Large intestine (tissue), 3 donors: ENCODE measurements around the gene FREY1. TPM values are rescaled to one million over a fixed set of nuclear protein-coding genes. Genes with fewer than 3 reads are reported as not detected.

Source experiments
- DNase-seq, 2 donors: peaks; one replicate each; pipeline versions ENCODE4 v3.0.0 to v3.0.0-alpha.2; 2013
- H3K27ac ChIP-seq: one replicate; pipeline ENCODE4 v1.5.1; 2013; ENCODE audit warnings: low read length
- H3K27me3 ChIP-seq: 2 replicates; pipeline ENCODE4 v1.6.1; 2013; ENCODE audit warnings: low read length; ENCODE audit not compliant: control insufficient read depth, insufficient read depth
- H3K36me3 ChIP-seq: 2 replicates; pipeline ENCODE4 v1.6.1; 2013; ENCODE audit warnings: low read length; ENCODE audit not compliant: control insufficient read depth, insufficient read depth
- H3K4me1 ChIP-seq: one replicate; pipeline ENCODE4 v1.6.1; 2013; ENCODE audit warnings: low read length; ENCODE audit not compliant: control insufficient read depth, insufficient read depth
- H3K4me3 ChIP-seq: one replicate; pipeline ENCODE4 v1.5.1; 2013; ENCODE audit warnings: low read length
- H3K9me3 ChIP-seq: one replicate; pipeline ENCODE4 v1.6.1; 2013; ENCODE audit warnings: mild to moderate bottlenecking, low read depth, low read length, moderate library complexity; ENCODE audit not compliant: control insufficient read depth
- WGBS: methylation state at CpG from one replicate; pipeline ENCODE4 v1.1.5; 2013; ENCODE audit warnings: low lambda C conversion rate; ENCODE audit not compliant: insufficient coverage; 5-methylcytosine and 5-hydroxymethylcytosine counted together
- polyA plus RNA-seq: library from polyadenylated mRNA; unstranded; fragments of 120-200 nt; gene quantifications from one replicate; pipeline ENCODE4 v1.2.1, GENCODE V29; 2013

FREY1 gene
- polyA plus RNA-seq, 1 donor, result 0.24 TPM

DNA sequence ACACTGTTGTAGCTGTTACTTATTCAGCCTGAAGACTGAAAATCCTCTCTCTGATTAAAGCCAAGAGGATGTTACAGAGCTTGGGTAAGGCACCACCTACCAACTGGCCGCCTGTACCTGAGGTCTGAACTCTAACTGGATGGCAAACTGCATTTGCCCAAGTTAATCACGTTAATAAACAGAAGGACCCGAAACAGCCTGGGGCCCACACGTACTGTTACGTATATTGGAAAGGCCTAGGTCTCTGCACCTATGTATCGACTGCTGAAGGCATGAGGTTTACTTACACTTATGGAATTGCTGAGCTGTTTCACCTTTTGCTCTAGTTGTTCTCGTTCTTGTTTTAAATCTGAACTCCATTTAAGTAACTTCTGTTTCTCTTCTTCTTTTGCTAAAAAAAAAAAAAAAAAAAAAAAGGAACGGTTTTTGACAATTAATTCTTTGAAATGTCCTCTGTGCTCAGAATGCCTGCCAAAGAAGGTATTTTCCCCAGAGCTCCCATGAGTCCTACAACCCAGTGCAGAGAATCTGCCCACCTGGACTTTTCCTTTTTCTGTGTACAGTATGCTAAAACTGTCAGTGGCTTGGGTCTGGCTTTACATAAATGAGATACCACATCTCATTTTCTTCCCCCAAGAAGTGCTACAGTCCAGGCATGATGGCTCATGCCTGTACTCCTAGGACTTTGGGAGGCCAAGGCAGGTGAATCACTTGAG lies 28.4 kb upstream of the FREY1 start:
- H3K9me3 ChIP-seq, result no peaks in the 10 kb centered on the region
- DNase-seq, result no peak
- H3K4me1 ChIP-seq, result no peaks in the 10 kb centered on the region
- no peak overlapping the region for H3K27ac ChIP-seq
- no peak overlapping the region for H3K4me3 ChIP-seq
- 100% methylated on average over 3 of the region's 8 CpGs for WGBS
- no peaks in the 10 kb centered on the region for H3K27me3 ChIP-seq
- H3K36me3 ChIP-seq, result peaks cover 56% of the 10 kb centered on the region

DNA sequence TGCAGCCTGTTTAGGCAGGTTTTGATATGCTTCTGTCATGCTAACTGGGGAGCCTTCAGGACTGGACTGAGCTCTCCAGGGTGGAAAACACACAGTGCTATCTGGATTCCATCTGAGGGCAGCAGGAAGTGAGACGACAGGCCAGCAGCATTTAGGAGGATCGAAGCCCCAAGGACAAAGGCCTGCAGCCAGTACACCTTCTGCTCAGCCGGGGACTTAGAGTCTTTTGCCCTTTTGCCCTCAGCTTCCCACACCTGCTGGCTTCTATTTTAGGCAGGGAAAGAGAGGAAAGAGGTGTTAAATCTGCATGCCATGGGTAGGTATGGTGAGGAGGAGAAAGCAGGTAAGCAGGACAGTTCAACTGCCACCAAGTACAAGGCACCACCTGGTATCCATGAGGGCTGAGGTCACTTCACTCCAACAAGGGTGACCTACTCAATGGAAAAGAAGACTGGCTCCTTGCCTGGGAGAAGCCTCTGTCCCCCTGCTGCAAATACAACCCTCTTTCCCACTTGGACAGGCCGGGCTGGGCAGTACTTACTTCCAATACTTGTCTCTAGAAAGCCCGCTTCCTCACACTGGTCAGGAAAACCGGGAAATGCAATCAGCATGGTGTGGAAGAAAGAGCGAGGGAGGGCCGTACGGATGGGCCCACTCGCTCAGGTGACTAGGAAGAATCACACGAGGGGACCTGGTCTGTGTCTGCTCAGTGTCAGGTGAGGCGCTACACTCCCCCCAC lies 27.7 kb upstream of the FREY1 start:
- no CpG with 5 or more reads among the region's 12 CpGs for WGBS
- peaks cover 3% of the 10 kb centered on the region for H3K4me1 ChIP-seq
- no peak overlapping the region for H3K27ac ChIP-seq
- no peaks in the 10 kb centered on the region for H3K27me3 ChIP-seq
- H3K4me3 ChIP-seq, result no peak overlapping the region
- no peaks in the 10 kb centered on the region for H3K9me3 ChIP-seq
- H3K36me3 ChIP-seq, result peaks cover 56% of the 10 kb centered on the region
- DNase-seq, result peak in 1 of 2 donors; percentile 15

DNA sequence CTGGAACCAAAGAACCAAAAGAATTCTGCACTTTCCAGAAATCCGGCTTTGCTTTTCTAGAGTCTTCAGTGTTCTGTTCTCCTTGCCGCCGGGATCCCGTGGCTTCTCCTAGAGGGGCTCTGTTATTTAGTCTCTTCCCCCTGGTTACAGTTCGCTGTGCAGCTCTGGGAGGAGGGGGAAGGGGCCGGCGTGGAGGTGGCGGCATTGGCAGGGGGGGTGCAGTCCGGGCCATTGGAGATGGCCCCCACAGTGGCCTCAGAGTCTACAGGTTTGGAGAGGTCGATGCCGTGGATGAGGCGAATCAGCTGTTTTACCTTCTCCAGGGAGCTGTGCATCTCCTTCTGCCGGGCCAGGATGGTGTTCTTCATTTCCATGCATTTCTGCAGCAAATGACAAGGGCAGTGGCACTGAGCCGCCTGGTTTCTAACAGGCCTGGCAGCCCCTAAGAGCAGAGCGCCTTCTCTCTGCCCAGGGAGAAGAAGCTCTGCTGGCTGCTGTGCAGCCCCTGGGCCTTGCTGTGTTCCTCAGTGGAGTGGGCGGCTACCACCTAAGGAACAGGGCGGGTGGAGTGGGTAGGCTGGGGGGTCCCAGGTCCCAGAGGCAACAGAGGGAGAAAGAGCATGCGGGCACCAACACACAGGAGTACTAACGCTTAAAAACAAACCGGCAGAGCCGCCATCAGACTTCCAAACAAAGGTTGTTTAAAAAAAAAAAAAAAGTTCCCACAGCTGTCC lies 26.9 kb upstream of the FREY1 start:
- DNase-seq, result no peak
- H3K27me3 ChIP-seq, result no peaks in the 10 kb centered on the region
- H3K36me3 ChIP-seq, result peaks cover 56% of the 10 kb centered on the region
- H3K9me3 ChIP-seq, result no peaks in the 10 kb centered on the region
- no peak overlapping the region for H3K27ac ChIP-seq
- peaks cover 5% of the 10 kb centered on the region for H3K4me1 ChIP-seq
- WGBS, result no CpG with 5 or more reads among the region's 21 CpGs
- H3K4me3 ChIP-seq, result no peak overlapping the region

DNA sequence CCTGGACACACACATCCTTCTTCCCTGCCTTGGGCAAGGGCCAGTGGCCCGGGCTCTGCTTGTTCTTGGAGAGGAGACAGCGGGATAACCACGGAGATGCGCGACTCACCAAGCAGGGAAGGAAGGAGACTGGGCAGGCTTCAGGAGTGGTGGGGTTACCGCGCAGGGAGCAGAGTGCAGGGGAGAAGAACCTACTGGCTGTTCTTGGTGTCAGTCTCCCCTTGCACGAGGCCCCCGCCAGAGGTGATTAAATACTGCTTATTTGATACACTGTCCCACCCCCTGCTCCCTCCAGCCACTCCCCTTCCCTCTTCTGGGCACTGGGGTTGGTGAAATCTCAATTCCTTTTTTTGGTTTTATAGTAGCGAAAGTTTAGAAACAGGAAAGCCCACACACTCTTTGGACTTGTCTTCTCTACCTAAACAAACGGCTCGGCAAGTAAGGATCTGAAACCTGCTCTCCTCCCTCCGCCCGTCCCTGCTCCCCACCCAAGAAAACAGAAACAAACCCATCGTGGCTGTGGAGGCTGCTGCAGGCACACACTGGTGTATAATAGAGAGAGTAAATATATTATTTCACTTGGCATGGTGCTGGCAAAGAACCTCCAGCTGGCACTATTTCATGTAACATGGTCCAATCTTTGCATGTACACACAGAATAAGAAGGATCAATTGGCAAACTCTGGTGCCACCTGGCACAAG lies 26.2 kb upstream of the FREY1 start:
- H3K9me3 ChIP-seq, result no peaks in the 10 kb centered on the region
- peaks cover 5% of the 10 kb centered on the region for H3K4me1 ChIP-seq
- H3K36me3 ChIP-seq, result peaks cover 55% of the 10 kb centered on the region
- no peak overlapping the region for H3K4me3 ChIP-seq
- no peaks in the 10 kb centered on the region for H3K27me3 ChIP-seq
- no peak overlapping the region for H3K27ac ChIP-seq
- DNase-seq, result no peak
- 71% methylated on average over 1 of the region's 15 CpGs for WGBS

DNA sequence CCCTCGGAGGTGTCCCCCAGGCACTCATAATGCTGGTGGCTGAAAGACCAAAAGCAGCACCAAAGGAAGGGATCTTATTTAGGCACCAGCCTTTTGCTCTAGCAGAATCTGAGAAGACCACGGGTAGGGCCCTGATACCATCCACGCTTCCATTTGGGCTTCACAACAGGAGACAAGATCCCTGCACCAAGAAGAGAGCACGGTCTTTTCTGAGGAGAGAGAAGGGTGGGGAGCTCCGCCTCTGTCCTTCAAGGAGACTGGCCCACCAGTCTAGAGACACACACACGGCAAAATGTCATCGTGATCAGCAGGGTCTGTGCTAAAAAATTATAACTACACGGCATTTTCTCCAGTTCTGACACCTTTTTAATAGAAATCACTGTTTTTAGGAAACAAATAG lies 25.1 kb upstream of the FREY1 start:
- Histone ChIP-seq H3K27me3 (no peaks in the 10 kb centered on the region), H3K4me3 (no peak overlapping the region), H3K36me3 (peaks cover 47% of the 10 kb centered on the region), H3K9me3 (no peaks in the 10 kb centered on the region), H3K4me1 (peaks cover 5% of the 10 kb centered on the region), H3K27ac (no peak overlapping the region)
- 83% methylated on average over 1 of the region's 8 CpGs for WGBS
- DNase-seq, result no peak

DNA sequence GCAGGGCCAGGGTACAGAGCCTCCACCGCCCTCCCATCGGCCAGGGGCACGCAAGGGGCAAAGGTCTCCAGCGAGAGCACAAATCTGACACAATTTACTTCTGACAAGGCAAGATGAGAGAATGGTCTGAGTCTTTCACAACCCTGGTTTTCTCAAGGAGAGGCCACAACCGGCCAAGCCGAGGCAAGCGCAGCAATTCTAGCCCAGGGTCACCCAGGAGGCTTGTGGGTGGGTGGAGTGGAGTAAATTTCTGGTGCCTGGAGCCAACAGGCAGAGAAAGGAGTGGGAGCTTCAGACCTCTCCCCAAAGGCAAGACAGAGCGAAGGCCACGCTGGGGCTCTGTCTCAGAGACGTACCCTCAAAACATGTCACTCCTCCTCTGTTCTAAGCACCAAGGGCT lies 24.7 kb upstream of the FREY1 start:
- Histone ChIP-seq H3K27me3 (no peaks in the 10 kb centered on the region), H3K27ac (no peak overlapping the region), H3K36me3 (peaks cover 43% of the 10 kb centered on the region), H3K9me3 (no peaks in the 10 kb centered on the region), H3K4me3 (no peak overlapping the region), H3K4me1 (peaks cover 5% of the 10 kb centered on the region)
- no CpG with 5 or more reads among the region's 10 CpGs for WGBS
- DNase-seq, result no peak

DNA sequence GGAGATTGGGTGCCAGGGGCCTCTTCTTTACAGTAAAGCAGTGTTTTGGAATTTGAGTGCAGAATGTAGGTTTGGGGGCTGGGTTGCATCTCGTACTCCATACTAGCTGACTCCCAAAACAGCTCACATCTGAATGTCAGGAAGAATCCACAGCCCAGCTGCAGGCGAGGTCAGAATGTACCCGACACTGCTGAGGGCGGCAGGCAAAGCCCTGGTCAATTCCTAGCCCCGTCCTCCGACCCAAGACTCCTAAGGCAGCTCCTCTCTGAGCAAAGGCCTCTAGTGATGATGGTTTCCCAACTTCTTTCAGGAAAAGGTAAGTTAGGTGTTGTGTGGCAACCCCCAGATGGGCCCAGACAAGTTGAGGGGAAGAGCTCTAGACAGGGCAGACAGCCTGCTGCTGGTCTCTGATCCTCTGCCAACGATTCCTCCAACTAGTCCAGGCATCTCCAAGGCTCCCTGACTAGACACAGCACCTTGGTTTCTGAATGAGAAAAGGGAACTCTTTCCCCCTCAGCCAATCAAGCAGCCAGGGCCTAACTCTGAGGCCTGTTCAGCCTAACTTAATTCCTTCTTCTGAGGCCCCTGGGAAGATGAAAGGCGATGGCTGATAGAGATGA lies 24.0 kb upstream of the FREY1 start:
- H3K4me1 ChIP-seq, result peaks cover 5% of the 10 kb centered on the region
- DNase-seq, result no peak
- no peak overlapping the region for H3K27ac ChIP-seq
- peaks cover 38% of the 10 kb centered on the region for H3K36me3 ChIP-seq
- no peak overlapping the region for H3K4me3 ChIP-seq
- H3K27me3 ChIP-seq, result no peaks in the 10 kb centered on the region
- no peaks in the 10 kb centered on the region for H3K9me3 ChIP-seq
- WGBS, result 100% methylated on average over 1 of the region's 8 CpGs

DNA sequence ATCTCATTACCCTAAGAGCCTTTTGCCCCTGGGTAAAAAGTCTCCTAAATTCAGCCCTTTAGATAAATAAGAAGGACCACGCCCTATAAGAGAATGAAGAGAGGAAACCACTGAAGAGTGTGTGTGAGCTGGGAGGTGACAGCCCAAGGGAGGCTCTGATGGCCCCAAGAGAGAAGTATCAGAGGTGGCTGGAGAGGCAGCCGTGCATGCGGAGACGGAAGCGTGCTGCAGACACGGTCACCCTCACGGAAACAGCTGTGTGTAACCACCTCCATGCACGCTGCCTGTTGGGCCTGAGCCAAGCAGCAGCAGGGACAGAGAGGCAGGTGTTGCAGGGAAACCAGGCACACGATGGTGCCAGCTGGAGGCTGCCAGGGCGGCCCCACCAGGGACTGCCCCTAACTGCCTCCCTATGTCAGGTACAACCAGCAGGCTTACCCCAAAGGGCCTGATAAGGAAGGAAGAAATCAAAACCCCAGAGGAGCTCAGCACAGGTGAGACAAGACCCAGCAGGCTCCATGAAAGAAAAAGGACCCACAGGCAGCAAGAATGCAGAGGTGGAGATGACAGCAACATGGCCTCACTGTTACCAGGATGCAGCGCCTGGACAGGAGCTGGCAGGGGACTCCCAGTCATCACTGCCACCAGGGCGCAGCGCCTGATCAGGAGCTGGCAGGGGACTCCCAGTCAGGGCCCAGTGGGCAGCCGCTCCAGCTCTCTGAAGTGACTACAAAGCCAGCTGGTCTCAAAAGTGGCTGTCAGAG lies 23.1 kb upstream of the FREY1 start:
- no CpG with 5 or more reads among the region's 14 CpGs for WGBS
- DNase-seq, result peak in 1 of 2 donors; percentile 48
- no peaks in the 10 kb centered on the region for H3K9me3 ChIP-seq
- H3K27ac ChIP-seq, result no peak overlapping the region
- peaks cover 5% of the 10 kb centered on the region for H3K4me1 ChIP-seq
- peaks cover 30% of the 10 kb centered on the region for H3K36me3 ChIP-seq
- no peak overlapping the region for H3K4me3 ChIP-seq
- H3K27me3 ChIP-seq, result no peaks in the 10 kb centered on the region

DNA sequence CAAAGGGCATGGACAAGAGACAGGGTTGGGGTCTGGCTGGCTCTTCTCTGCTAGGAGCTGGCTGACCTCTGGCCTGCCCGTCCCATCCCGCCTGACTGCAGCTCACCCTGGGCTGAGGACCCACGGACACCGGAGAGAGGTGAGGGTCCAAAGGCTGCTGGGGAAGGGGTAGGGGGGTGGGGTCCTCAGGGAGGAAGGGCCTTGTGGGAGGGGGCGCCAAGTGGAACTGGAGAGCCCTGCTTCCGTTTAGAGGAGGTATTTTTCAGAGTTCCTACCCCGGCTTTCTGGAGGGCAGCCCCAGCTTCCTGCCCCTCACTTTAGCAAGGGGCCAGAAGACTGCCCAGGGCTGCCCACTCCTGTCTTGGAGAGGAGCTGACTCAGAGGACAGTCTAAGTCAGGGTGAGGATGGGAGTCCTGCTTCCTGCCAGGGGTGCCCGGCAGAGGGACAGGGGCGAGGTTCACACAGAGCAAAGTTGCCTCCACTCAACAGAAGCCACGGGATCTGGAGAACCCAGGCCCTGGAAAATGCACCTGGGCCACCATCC lies 22.5 kb upstream of the FREY1 start:
- peak in 1 of 2 donors; percentile 42 for DNase-seq
- peaks cover 5% of the 10 kb centered on the region for H3K4me1 ChIP-seq
- no CpG with 5 or more reads among the region's 10 CpGs for WGBS
- no peak overlapping the region for H3K4me3 ChIP-seq
- H3K36me3 ChIP-seq, result peaks cover 24% of the 10 kb centered on the region
- H3K27me3 ChIP-seq, result peaks cover 1% of the 10 kb centered on the region
- H3K9me3 ChIP-seq, result no peaks in the 10 kb centered on the region
- H3K27ac ChIP-seq, result no peak overlapping the region
